ENCODE measurements around the gene CNTN1. TPM values are rescaled to one million over a fixed set of nuclear protein-coding genes. Genes with fewer than 3 reads are reported as not detected.

CNTN1 gene
- total RNA-seq, 1 experiment from 2014 or later: 6.5 TPM

DNA sequence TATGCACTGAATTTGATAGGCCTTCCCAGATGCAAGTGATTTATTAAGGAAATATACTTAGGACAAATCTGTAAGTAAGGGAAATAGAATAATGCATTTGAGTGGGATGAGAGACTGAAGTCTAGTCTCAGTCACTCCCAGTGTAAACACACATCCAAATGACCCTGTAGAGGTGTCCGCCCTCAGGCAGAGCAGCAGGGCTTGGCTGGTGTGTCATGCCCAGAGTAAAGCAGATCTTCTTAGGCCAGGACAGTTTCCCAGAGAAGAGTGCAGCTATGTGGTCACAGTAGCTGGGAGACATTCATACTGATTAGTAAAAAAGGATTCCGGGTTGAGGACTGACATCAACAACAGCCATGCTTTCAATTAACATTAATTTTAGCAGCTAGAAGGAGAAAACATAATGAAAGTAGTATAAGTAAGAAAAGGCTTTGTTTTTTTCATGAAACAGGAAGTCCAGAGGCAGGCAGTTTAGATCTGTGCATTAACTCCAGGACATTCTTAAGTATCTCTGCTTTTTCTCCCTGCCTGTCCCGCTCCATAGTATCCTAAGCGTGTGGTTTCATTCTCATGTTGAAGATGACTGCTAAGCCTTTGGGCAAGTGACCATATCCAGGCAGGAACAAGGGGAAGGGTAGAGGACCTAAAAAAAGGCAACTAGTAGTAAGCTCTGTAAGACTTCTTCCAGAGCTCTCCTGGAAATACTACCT, 35.7 kb downstream of the CNTN1 start:
- H2AFZ ChIP-seq (ENCODE audit: low read length): no peak overlapping the region
- Mint-ChIP-seq H3K27ac (no peak overlapping the region), H3K4me1 (peaks cover 3 to 7% of the 10 kb centered on the region in 2 experiments), H3K9me3 (no peaks in the 10 kb centered on the region), H3K36me3 (ENCODE audit: insufficient read depth in 1 of 3, low read depth in 3 of 3) (no peaks in the 10 kb centered on the region; a peak in 1 of 7 replicates), H3K4me3 (no peak overlapping the region), H3K27me3 (ENCODE audit: low read depth) (no peaks in the 10 kb centered on the region)
- H3K27me3 ChIP-seq (ENCODE audit: insufficient read depth, low read length): no peaks in the 10 kb centered on the region
- no peak overlapping the region for H3K18ac ChIP-seq (ENCODE audit: insufficient read length, low read depth, low read length)
- no peak overlapping the region for H4K8ac ChIP-seq (replicated peaks; ENCODE audit: insufficient read length, low read depth, low read length)
- H3K56ac ChIP-seq (ENCODE audit: insufficient read length, low read depth, low read length): no peak overlapping the region
- no peak overlapping the region for H2BK20ac ChIP-seq (ENCODE audit: low read depth, low read length, poor library complexity, severe bottlenecking)
- H3K4ac ChIP-seq (ENCODE audit: low read depth, low read length): no peak overlapping the region
- no peak overlapping the region for H2AK5ac ChIP-seq (ENCODE audit: insufficient read length, low read length)
- no peaks in the 10 kb centered on the region for H4K20me1 ChIP-seq (ENCODE audit: control insufficient read depth, insufficient read depth, insufficient read length)
- no peaks in the 10 kb centered on the region for H3K79me1 ChIP-seq (ENCODE audit: insufficient read depth, low read depth, low read length, poor library complexity, severe bottlenecking)
- H3T11ph ChIP-seq (ENCODE audit: low read length): no peak overlapping the region
- no peak overlapping the region for H2BK5ac ChIP-seq (ENCODE audit: insufficient read length, low read length)
- no peak overlapping the region for H4K5ac ChIP-seq (ENCODE audit: insufficient read length, low read depth, low read length)
- H3K9me3 ChIP-seq (ENCODE audit: control insufficient read depth, low read depth, low read length): no peaks in the 10 kb centered on the region
- H3K9ac ChIP-seq (ENCODE audit: extremely low read depth, insufficient read length, low read length): no peak overlapping the region
- H3K4me2 ChIP-seq (ENCODE audit: insufficient read depth, insufficient read length, low read length): no peak overlapping the region
- DNase-seq: no peak
- no peak overlapping the region for H3K27ac ChIP-seq (ENCODE audit: insufficient read length, low read depth, low read length)
- H3K14ac ChIP-seq (ENCODE audit: insufficient read depth, low read length): no peak overlapping the region
- TF ChIP-seq, protein P1, sequence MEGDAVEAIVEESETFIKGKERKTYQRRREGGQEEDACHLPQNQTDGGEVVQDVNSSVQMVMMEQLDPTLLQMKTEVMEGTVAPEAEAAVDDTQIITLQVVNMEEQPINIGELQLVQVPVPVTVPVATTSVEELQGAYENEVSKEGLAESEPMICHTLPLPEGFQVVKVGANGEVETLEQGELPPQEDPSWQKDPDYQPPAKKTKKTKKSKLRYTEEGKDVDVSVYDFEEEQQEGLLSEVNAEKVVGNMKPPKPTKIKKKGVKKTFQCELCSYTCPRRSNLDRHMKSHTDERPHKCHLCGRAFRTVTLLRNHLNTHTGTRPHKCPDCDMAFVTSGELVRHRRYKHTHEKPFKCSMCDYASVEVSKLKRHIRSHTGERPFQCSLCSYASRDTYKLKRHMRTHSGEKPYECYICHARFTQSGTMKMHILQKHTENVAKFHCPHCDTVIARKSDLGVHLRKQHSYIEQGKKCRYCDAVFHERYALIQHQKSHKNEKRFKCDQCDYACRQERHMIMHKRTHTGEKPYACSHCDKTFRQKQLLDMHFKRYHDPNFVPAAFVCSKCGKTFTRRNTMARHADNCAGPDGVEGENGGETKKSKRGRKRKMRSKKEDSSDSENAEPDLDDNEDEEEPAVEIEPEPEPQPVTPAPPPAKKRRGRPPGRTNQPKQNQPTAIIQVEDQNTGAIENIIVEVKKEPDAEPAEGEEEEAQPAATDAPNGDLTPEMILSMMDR (conservative IDR thresholded peaks at IDR 0.05): no peak
- H4K91ac ChIP-seq (ENCODE audit: insufficient read length, low read depth, low read length): no peak overlapping the region
- H2BK12ac ChIP-seq (ENCODE audit: insufficient read length, low read depth, low read length): no peak overlapping the region
- H2BK120ac ChIP-seq (ENCODE audit: low read depth, low read length, poor library complexity, severe bottlenecking): no peak overlapping the region
- H3K79me2 ChIP-seq (ENCODE audit: insufficient read depth, low read length): no peaks in the 10 kb centered on the region
- H3K23ac ChIP-seq (ENCODE audit: insufficient read length, low read depth, low read length): no peak overlapping the region
- no peaks in the 10 kb centered on the region for H3K23me2 ChIP-seq (ENCODE audit: insufficient read length, low read depth, low read length, poor library complexity, severe bottlenecking)
- H3K4me1 ChIP-seq (ENCODE audit: insufficient read depth, low read length): no peaks in the 10 kb centered on the region
- no peak overlapping the region for H2BK15ac ChIP-seq (ENCODE audit: low read depth, low read length)
- WGBS (ENCODE audit: extremely low coverage, insufficient read length, low lambda C conversion rate): no CpG with 5 or more reads among the region's 4 CpGs

Data from H9 (cell line).